T-cell (primary cell): ENCODE measurements around the gene SCLY. TPM values are rescaled to one million over a fixed set of nuclear protein-coding genes. Genes with fewer than 3 reads are reported as not detected.
A peak's percentile ranks its signal among the peaks of the same experiment; 100 is the strongest.

Experiments
- ATAC-seq, 4 experiments: fragments of 200-7000 bp in 3 of 4; fragments of 150-1000 bp in 1 of 4; cut with Tn5 transposase; replicated peaks in 1 of 4; 1 replicate in 3 of 4; 2 replicates in 1 of 4; pipeline ENCODE4 v1.10.0; 2021; ENCODE audit warnings: moderate library complexity in 3 of 4, mild to moderate bottlenecking in 2 of 4, moderate number of reproducible peaks in 1 of 4
- CTCF ChIA-PET, 2 donors: fragments of 300-600 bp; sonication (Branson Sonifier 250); formaldehyde crosslinking; loops; one replicate each; lab custom pipeline; 2022; ENCODE audit warnings: antibody characterized with exemption in 2 of 2; lab: Charles Lee
- POLR2A ChIA-PET, 2 donors: fragments of 300-600 bp; sonication (Branson Sonifier 250); formaldehyde crosslinking; loops; one replicate each; lab custom pipeline; 2022; ENCODE audit warnings: antibody characterized with exemption in 2 of 2; lab: Charles Lee
- DNase-seq, 35 experiments: peaks; one replicate each; pipeline versions ENCODE4 v3.0.0 to v3.0.0-alpha.2; 2013 to 2023
- H3K27ac ChIP-seq: one replicate; pipeline ENCODE4 v1.5.1; 2013; ENCODE audit warnings: low read length
- H3K27me3 ChIP-seq, 2 experiments: replicated peaks in 1 of 2; 1 replicate in 1 of 2; 2 replicates in 1 of 2; pipeline versions ENCODE4 v1.6.1 to v1.7.0; 2013; ENCODE audit warnings: low read length in 1 of 2, mixed read lengths in 1 of 2; ENCODE audit not compliant: control insufficient read depth in 2 of 2, insufficient read depth in 2 of 2; ENCODE audit errors: extremely low read depth in 1 of 2
- H3K36me3 ChIP-seq, 2 donors: 1 replicate in 1 of 2; 2 replicates in 1 of 2; pipeline versions ENCODE4 v1.6.1 to v1.7.0; 2013; ENCODE audit warnings: low read length in 1 of 2; ENCODE audit not compliant: control insufficient read depth in 2 of 2, insufficient read depth in 1 of 2; ENCODE audit errors: extremely low read depth in 1 of 2
- H3K4me1 ChIP-seq, 2 experiments: 1 replicate in 1 of 2; 2 replicates in 1 of 2; pipeline versions ENCODE4 v1.6.1 to v1.7.0; 2013; ENCODE audit warnings: low read length in 2 of 2, mixed read lengths in 1 of 2; ENCODE audit not compliant: insufficient read depth in 2 of 2, control insufficient read depth in 1 of 2; ENCODE audit errors: extremely low read depth in 1 of 2
- H3K4me3 ChIP-seq, 2 donors: 1 replicate in 1 of 2; 2 replicates in 1 of 2; pipeline versions ENCODE4 v1.5.1 to v1.7.0; 2013; ENCODE audit warnings: mild to moderate bottlenecking in 2 of 2, low read length in 1 of 2, moderate library complexity in 1 of 2; ENCODE audit not compliant: control insufficient read depth in 1 of 2; ENCODE audit errors: extremely low read depth in 1 of 2
- H3K9me3 ChIP-seq: 2 replicates; pipeline ENCODE4 v1.7.0; 2013
- H3K27ac Mint-ChIP-seq, 2 donors: one replicate each; pipeline ENCODE4 v1.8.0; 2020 to 2021; ENCODE audit warnings: mild to moderate bottlenecking in 2 of 2, mixed read lengths in 2 of 2
- H3K27me3 Mint-ChIP-seq, 2 donors: one replicate each; pipeline ENCODE4 v1.8.0; 2021 to 2022; ENCODE audit warnings: mixed read lengths in 2 of 2
- H3K36me3 Mint-ChIP-seq: one replicate; pipeline ENCODE4 v1.8.0; 2021; ENCODE audit warnings: mixed read lengths
- H3K4me1 Mint-ChIP-seq, 3 donors: one replicate each; pipeline ENCODE4 v1.8.0; 2020 to 2022; ENCODE audit warnings: mixed read lengths in 3 of 3, mild to moderate bottlenecking in 1 of 3
- H3K4me3 Mint-ChIP-seq, 3 donors: one replicate each; pipeline ENCODE4 v1.8.0; 2020 to 2022; ENCODE audit warnings: mild to moderate bottlenecking in 3 of 3, mixed read lengths in 3 of 3, moderate library complexity in 3 of 3
- H3K9me3 Mint-ChIP-seq, 3 donors: one replicate each; pipeline ENCODE4 v1.8.0; 2020 to 2022; ENCODE audit warnings: mixed read lengths in 3 of 3
- WGBS: methylation state at CpG from one replicate; pipeline ENCODE4 v1.1.5; 2013; ENCODE audit warnings: missing lambda C conversion rate; ENCODE audit not compliant: insufficient coverage; 5-methylcytosine and 5-hydroxymethylcytosine counted together
- total RNA-seq, 35 experiments: library from RNA in 6 of 35; stranded (reverse) in 6 of 35; fragments of 120-200 nt in 1 of 35; gene quantifications; one replicate each; pipeline versions ENCODE4 v1.2.1 to v1.2.4 and lab custom pipeline; 2013 to 2026

The SCLY gene
- total RNA-seq (10 to 100 TPM; 19.2 to 30.0 (median 25.2) TPM), total RNA-seq (lab: John Stamatoyannopoulos, UW) (1.7 to 9.6 (median 4.3) reads per million in 29 experiments)
- 21.1 TPM for total RNA-seq (2013)

- H3K36me3 ChIP-seq, result peaks cover 0 to 4% of the 10 kb centered on the region in 2 donors
- H3K4me3 Mint-ChIP-seq, result peak within 1 kb of the TSS; percentile 86 to 91 (median 87)
- H3K27ac Mint-ChIP-seq, result peak within 1 kb of the TSS; percentile 63 to 80
- DNase-seq (peak; percentile 89 to 99 (median 95)), ATAC-seq (peak; percentile 95 to 98 (median 96))
- ChIA-PET POLR2A (interaction anchor here (0.6 to 1.0 kb wide), 6 partner anchors 26 to 975 kb away, joined by 3 to 4 read pairs (median 3); partner anchors contain the start of gene COPS8 (in 1 of the 2)), CTCF (no interaction called here)
- H3K4me1 Mint-ChIP-seq, result peaks cover 38 to 40% (median 40%) of the 10 kb centered on the region in 3 donors
- peaks cover 0 to 7% of the 10 kb centered on the region in 2 experiments for H3K27me3 ChIP-seq
- H3K27ac ChIP-seq, result peak within 1 kb of the TSS; percentile 62
- WGBS, result under 1% methylated on average over 97 of the region's 98 CpGs
- peak within 1 kb of the TSS; percentile 77 to 79 for H3K4me3 ChIP-seq
- H3K9me3 Mint-ChIP-seq, result peaks cover 0 to 4% (median 0%) of the 10 kb centered on the region in 3 donors
- no peaks in the 10 kb centered on the region for H3K9me3 ChIP-seq
- H3K4me1 ChIP-seq, result peaks cover 4 to 32% of the 10 kb centered on the region in 2 experiments
- peaks cover 15% of the 10 kb centered on the region in 2 donors for H3K27me3 Mint-ChIP-seq
- H3K36me3 Mint-ChIP-seq, result peaks cover 6% of the 10 kb centered on the region
These were observed at the start of gene SCLY for GRCh38 chr2:238060542-238061314. SCLY (plus strand) TSS chr2:238061001; CDS start chr2:238061055, 54 bp downstream.

- DNase-seq (no peak), ATAC-seq (no peak)
- peaks cover 22 to 25% (median 23%) of the 10 kb centered on the region in 3 donors for H3K4me1 Mint-ChIP-seq
- no peaks in the 10 kb centered on the region for H3K27me3 ChIP-seq
- H3K4me3 Mint-ChIP-seq, result no peak overlapping the region
- H3K36me3 ChIP-seq, result peaks cover 7 to 34% of the 10 kb centered on the region in 2 donors
- H3K9me3 Mint-ChIP-seq, result no peaks in the 10 kb centered on the region
- no peak overlapping the region for H3K27ac Mint-ChIP-seq
- no peak overlapping the region for H3K27ac ChIP-seq
- CTCF ChIA-PET, result no interaction called here
- H3K36me3 Mint-ChIP-seq, result peaks cover 46% of the 10 kb centered on the region
- peaks cover 3 to 9% of the 10 kb centered on the region in 2 experiments for H3K4me1 ChIP-seq
- H3K4me3 ChIP-seq, result no peak overlapping the region
- POLR2A ChIA-PET, result interaction anchor here in 1 of 2 donors (1.0 kb wide), 1 partner anchor 15 kb away, joined by 3 read pairs; no protein-coding TSS in a partner anchor
- WGBS, result 98% methylated on average over 6 of the region's 7 CpGs
- H3K27me3 Mint-ChIP-seq, result no peaks in the 10 kb centered on the region
- H3K9me3 ChIP-seq, result no peaks in the 10 kb centered on the region
These were observed 47.0 kb upstream of the SCLY start for GRCh38 chr2:238013806-238014205.

GRCh38 chr2:238015705-238016104, 45.1 kb upstream of the SCLY start:
- no peaks in the 10 kb centered on the region for H3K9me3 ChIP-seq
- DNase-seq (peak in 1 of 35 experiments; percentile 23), ATAC-seq (no peak)
- Mint-ChIP-seq H3K4me3 (no peak overlapping the region), H3K27me3 (no peaks in the 10 kb centered on the region), H3K9me3 (no peaks in the 10 kb centered on the region), H3K36me3 (peaks cover 48% of the 10 kb centered on the region), H3K27ac (no peak overlapping the region), H3K4me1 (peaks cover 7 to 8% (median 8%) of the 10 kb centered on the region in 3 donors)
- WGBS, result 89% methylated on average over 4 of the region's 4 CpGs
- no peak overlapping the region for H3K4me3 ChIP-seq
- H3K27ac ChIP-seq, result no peak overlapping the region
- H3K27me3 ChIP-seq, result no peaks in the 10 kb centered on the region
- H3K4me1 ChIP-seq, result no peaks in the 10 kb centered on the region
- H3K36me3 ChIP-seq, result peaks cover 11 to 40% of the 10 kb centered on the region in 2 donors
- ChIA-PET POLR2A (interaction anchor here in 1 of 2 donors (0.6 kb wide), 1 partner anchor 14 kb away, joined by 4 read pairs; no protein-coding TSS in a partner anchor), CTCF (interaction anchor here in 1 of 2 donors (0.6 to 1.2 kb wide), 3 partner anchors 25 to 1470 kb away, joined by 3 to 4 read pairs (median 3); no protein-coding TSS in a partner anchor)

- no peaks in the 10 kb centered on the region for H3K27me3 Mint-ChIP-seq
- H3K9me3 Mint-ChIP-seq, result no peaks in the 10 kb centered on the region
- H3K36me3 Mint-ChIP-seq, result peaks cover 50% of the 10 kb centered on the region
- Histone ChIP-seq H3K9me3 (no peaks in the 10 kb centered on the region), H3K27ac (no peak overlapping the region), H3K4me3 (no peak overlapping the region), H3K36me3 (peaks cover 11 to 40% of the 10 kb centered on the region in 2 donors), H3K4me1 (no peaks in the 10 kb centered on the region), H3K27me3 (no peaks in the 10 kb centered on the region)
- H3K4me1 Mint-ChIP-seq, result peaks cover 0 to 4% (median under 1%) of the 10 kb centered on the region in 3 donors
- DNase-seq, result no peak
- ChIA-PET CTCF (no interaction called here), POLR2A (no interaction called here)
- WGBS, result 100% methylated on average over 5 of the region's 8 CpGs
- no peak overlapping the region for H3K4me3 Mint-ChIP-seq
- no peak overlapping the region for H3K27ac Mint-ChIP-seq
- ATAC-seq, result no peak
These were observed 44.3 kb upstream of the SCLY start for GRCh38 chr2:238016526-238016925.

- Histone ChIP-seq H3K27ac (no peak overlapping the region), H3K9me3 (no peaks in the 10 kb centered on the region), H3K4me3 (no peak overlapping the region), H3K4me1 (no peaks in the 10 kb centered on the region), H3K27me3 (no peaks in the 10 kb centered on the region), H3K36me3 (peaks cover 11 to 32% of the 10 kb centered on the region in 2 donors)
- CTCF ChIA-PET, result no interaction called here
- no CpG with 5 or more reads among the region's 2 CpGs for WGBS
- H3K27ac Mint-ChIP-seq, result no peak overlapping the region
- H3K36me3 Mint-ChIP-seq, result peaks cover 37% of the 10 kb centered on the region
- DNase-seq, result no peak
- H3K4me3 Mint-ChIP-seq, result no peak overlapping the region
- ATAC-seq, result no peak
- no peaks in the 10 kb centered on the region for H3K27me3 Mint-ChIP-seq
- POLR2A ChIA-PET, result no interaction called here
- peaks cover 0 to 2% (median 2%) of the 10 kb centered on the region in 3 donors for H3K4me1 Mint-ChIP-seq
- no peaks in the 10 kb centered on the region for H3K9me3 Mint-ChIP-seq
These were observed 40.8 kb upstream of the SCLY start for GRCh38 chr2:238019962-238020361.

GRCh38 chr2:238020816-238021215, 40.0 kb upstream of the SCLY start:
- Mint-ChIP-seq H3K9me3 (no peaks in the 10 kb centered on the region), H3K4me3 (no peak overlapping the region), H3K36me3 (peaks cover 46% of the 10 kb centered on the region), H3K27me3 (no peaks in the 10 kb centered on the region), H3K4me1 (peaks cover 0 to 2% (median 0%) of the 10 kb centered on the region in 3 donors), H3K27ac (no peak overlapping the region)
- ChIA-PET POLR2A (no interaction called here), CTCF (interaction anchor here in 1 of 2 donors (0.7 kb wide), 1 partner anchor 1210 kb away, joined by 3 read pairs; no protein-coding TSS in a partner anchor)
- no peak overlapping the region for H3K4me3 ChIP-seq
- 98% methylated on average over 9 of the region's 9 CpGs for WGBS
- no peaks in the 10 kb centered on the region for H3K9me3 ChIP-seq
- peaks cover 13 to 40% of the 10 kb centered on the region in 2 donors for H3K36me3 ChIP-seq
- H3K4me1 ChIP-seq, result no peaks in the 10 kb centered on the region
- DNase-seq (no peak), ATAC-seq (no peak)
- no peaks in the 10 kb centered on the region for H3K27me3 ChIP-seq
- no peak overlapping the region for H3K27ac ChIP-seq
